Neural crest cell (in vitro differentiated cells): ENCODE measurements around the gene CDYL. TPM values are rescaled to one million over a fixed set of nuclear protein-coding genes. Genes with fewer than 3 reads are reported as not detected.

Experiments
- DNase-seq: peaks from one replicate; pipeline ENCODE4 v3.0.0; 2021; ENCODE audit warnings: low read depth, mixed read lengths, low spot score
- H3K27ac Mint-ChIP-seq: one replicate; pipeline ENCODE4 v1.8.0; 2021; ENCODE audit warnings: mild to moderate bottlenecking, mixed read lengths; ENCODE audit not compliant: unreplicated experiment
- H3K27me3 Mint-ChIP-seq: 2 replicates; pipeline ENCODE4 v1.8.0; 2021; ENCODE audit warnings: low read depth, mild to moderate bottlenecking, mixed read lengths
- H3K36me3 Mint-ChIP-seq: 2 replicates; pipeline ENCODE4 v1.8.0; 2021; ENCODE audit warnings: low read depth, mild to moderate bottlenecking, mixed read lengths
- H3K4me1 Mint-ChIP-seq: 2 replicates; pipeline ENCODE4 v1.8.0; 2021; ENCODE audit warnings: mixed read lengths
- H3K4me3 Mint-ChIP-seq: one replicate; pipeline ENCODE4 v1.8.0; 2021; ENCODE audit warnings: mild to moderate bottlenecking, mixed read lengths
- H3K9me3 Mint-ChIP-seq: 2 replicates; pipeline ENCODE4 v1.8.0; 2021; ENCODE audit warnings: mixed read lengths
- total RNA-seq: library from RNA; stranded (reverse); gene quantifications from 2 replicates; pipeline ENCODE4 v1.2.1, GENCODE V29; 2021
- TF ChIP-seq, protein P1 (sequence below): fragments of 200-600 bp; sonication (generic); conservative IDR thresholded peaks from 2 replicates; pipeline ENCODE4 v1.5.0; 2021; ENCODE audit warnings: antibody characterized with exemption, mild to moderate bottlenecking

Gene CDYL
- total RNA-seq, 1 donor from 2014 or later, result 54.2 TPM

DNA sequence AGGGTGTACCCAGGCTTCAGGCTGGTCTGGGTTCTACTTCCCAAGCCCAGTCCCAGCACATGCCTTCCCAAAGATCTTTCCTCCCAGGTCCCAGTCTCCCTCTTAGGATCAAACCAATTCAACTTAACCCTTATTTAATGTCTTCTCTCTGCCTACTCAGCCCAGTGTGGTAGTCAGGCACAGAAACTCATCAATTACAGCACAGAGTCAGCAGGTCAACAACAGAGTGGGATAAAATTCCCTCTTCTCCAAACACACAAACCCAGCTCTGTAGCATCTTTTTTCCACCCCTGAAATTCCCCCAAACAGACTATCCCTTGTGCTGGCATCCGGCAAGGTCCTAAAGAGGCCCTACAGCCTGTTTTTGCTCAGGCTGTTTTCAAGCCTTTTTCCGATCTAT is 47.3 kb upstream of the CDYL start:
- no peaks in the 10 kb centered on the region for H3K27me3 Mint-ChIP-seq
- H3K4me3 Mint-ChIP-seq, result no peak overlapping the region
- H3K27ac Mint-ChIP-seq, result no peak overlapping the region

DNA sequence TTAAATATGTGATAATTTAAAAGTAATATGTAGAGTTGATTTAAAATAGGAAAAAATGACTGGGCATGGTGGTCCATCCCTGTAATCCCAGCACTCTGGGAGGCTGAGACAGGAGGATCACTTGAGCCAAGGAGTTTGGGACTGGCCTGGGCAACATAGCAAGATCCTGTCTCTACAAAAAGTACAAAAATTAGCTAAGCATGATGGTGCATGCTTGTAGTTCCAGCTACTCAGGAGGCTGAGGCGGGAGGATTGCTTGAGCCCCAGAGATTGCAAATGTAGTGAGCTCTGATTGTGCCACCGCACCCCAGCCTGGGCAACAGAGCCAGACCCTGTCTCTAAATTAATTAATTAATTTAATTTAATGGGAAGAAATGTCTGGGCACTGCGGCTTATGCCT is 44.2 kb upstream of the CDYL start:
- Mint-ChIP-seq H3K27ac (no peak overlapping the region), H3K27me3 (no peaks in the 10 kb centered on the region), H3K4me1 (peaks cover 23% of the 10 kb centered on the region), H3K4me3 (no peak overlapping the region), H3K36me3 (no peaks in the 10 kb centered on the region), H3K9me3 (no peaks in the 10 kb centered on the region)
- no peak for DNase-seq
- TF ChIP-seq, protein P1, sequence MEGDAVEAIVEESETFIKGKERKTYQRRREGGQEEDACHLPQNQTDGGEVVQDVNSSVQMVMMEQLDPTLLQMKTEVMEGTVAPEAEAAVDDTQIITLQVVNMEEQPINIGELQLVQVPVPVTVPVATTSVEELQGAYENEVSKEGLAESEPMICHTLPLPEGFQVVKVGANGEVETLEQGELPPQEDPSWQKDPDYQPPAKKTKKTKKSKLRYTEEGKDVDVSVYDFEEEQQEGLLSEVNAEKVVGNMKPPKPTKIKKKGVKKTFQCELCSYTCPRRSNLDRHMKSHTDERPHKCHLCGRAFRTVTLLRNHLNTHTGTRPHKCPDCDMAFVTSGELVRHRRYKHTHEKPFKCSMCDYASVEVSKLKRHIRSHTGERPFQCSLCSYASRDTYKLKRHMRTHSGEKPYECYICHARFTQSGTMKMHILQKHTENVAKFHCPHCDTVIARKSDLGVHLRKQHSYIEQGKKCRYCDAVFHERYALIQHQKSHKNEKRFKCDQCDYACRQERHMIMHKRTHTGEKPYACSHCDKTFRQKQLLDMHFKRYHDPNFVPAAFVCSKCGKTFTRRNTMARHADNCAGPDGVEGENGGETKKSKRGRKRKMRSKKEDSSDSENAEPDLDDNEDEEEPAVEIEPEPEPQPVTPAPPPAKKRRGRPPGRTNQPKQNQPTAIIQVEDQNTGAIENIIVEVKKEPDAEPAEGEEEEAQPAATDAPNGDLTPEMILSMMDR, result no peak

More for the DNA sequence above, 47.3 kb upstream of the CDYL start:
- peaks cover 19% of the 10 kb centered on the region for H3K4me1 Mint-ChIP-seq
- TF ChIP-seq, protein P1, result no peak
- no peak for DNase-seq
- H3K36me3 Mint-ChIP-seq, result no peaks in the 10 kb centered on the region
- no peaks in the 10 kb centered on the region for H3K9me3 Mint-ChIP-seq

DNA sequence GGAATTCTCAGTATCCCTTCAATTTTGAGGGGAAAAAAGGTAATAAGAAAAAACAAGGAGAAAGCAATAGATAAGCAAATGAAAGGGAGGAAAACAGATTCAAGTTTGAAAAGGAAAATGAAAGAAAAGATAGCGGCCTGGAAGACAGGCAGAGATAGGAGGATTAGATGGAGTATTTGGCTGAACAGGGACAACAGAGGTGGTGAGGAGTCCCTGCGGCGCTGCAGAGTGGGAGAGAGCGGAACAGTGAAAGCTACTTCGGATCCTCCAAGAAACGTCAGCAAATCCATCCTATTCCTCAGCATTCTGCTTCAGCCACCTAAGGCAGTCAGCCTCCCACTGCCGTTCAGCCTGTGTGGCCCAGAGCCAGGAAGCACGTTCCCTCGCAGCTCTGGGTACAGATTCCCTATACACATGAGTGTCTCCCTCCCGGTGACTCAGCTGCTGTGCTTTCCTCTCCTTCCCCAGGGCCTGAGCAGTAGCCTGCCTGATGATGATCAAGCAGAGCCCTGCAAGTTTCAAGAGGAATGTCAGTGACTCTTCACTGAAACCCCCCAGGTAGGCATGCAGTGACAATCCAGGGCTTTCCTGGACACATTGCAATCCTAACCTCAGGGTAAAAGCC is 43.4 kb upstream of the CDYL start:
- H3K27ac Mint-ChIP-seq, result no peak overlapping the region
- DNase-seq, result no peak
- TF ChIP-seq, protein P1, result no peak
- H3K4me1 Mint-ChIP-seq, result peaks cover 20% of the 10 kb centered on the region
- no peak overlapping the region for H3K4me3 Mint-ChIP-seq
- no peaks in the 10 kb centered on the region for H3K27me3 Mint-ChIP-seq
- H3K36me3 Mint-ChIP-seq, result no peaks in the 10 kb centered on the region
- H3K9me3 Mint-ChIP-seq, result no peaks in the 10 kb centered on the region

DNA sequence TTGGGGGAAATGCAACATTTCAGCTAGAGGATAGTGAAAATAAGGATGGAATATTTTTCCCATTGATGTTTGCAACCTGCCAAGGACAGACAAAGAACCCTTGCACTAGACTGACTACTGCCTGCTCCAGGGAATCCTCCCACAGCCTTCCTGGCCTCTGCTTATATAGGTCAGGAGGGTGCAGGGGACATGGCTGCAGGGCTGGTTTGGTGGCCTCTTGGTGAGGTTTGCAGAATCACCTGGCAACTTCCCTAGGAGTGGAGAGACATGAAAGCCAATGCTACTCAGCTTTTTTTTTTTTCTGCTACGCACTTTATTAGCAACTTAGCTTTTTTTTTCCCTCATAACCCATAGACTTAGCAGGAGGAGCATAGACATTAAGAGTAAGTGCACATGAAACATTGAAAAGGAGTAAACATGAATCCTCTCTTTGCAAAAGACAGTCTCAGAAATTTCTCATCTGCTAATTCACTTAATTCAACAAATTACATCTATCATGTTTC is 39.8 kb upstream of the CDYL start:
- no peak overlapping the region for H3K4me3 Mint-ChIP-seq
- no peaks in the 10 kb centered on the region for H3K9me3 Mint-ChIP-seq
- no peak overlapping the region for H3K27ac Mint-ChIP-seq
- H3K4me1 Mint-ChIP-seq, result peaks cover 12% of the 10 kb centered on the region
- TF ChIP-seq, protein P1, result no peak
- DNase-seq, result no peak
- no peaks in the 10 kb centered on the region for H3K27me3 Mint-ChIP-seq
- H3K36me3 Mint-ChIP-seq, result no peaks in the 10 kb centered on the region

DNA sequence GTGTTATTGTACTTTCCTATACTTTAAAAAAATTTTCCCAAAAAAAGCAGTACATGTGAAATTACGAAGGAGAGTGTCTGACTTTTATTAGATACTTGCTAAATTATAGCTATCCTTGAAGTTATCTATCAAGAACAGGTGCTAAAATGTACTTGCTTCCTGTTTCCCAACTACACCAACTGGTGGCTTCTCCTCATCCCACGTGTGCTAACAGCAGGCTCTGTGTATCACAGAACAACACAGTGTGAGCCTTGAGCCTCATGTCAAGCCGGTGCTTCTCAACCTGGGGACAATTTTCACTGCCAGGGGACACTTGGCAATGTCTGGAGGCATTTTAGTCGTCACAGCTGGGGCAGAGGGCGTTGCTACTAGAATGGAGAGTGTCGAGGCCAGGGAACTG is 36.2 kb upstream of the CDYL start:
- Mint-ChIP-seq H3K27ac (no peak overlapping the region), H3K36me3 (no peaks in the 10 kb centered on the region)

More for the DNA sequence above, 36.2 kb upstream of the CDYL start:
- Mint-ChIP-seq H3K27me3 (no peaks in the 10 kb centered on the region), H3K9me3 (no peaks in the 10 kb centered on the region), H3K4me1 (peaks cover 4% of the 10 kb centered on the region), H3K4me3 (no peak overlapping the region)
- TF ChIP-seq, protein P1, result no peak
- DNase-seq, result no peak
